B cell (primary cell): ENCODE measurements around the gene SFSWAP. TPM values are rescaled to one million over a fixed set of nuclear protein-coding genes. Genes with fewer than 3 reads are reported as not detected.
A peak's percentile ranks its signal among the peaks of the same experiment; 100 is the strongest.

Experiments used
- ATAC-seq: fragments of 200-7000 bp; cut with Tn5 transposase; one replicate; pipeline ENCODE4 v1.10.0; 2021; ENCODE audit warnings: low read depth, mild to moderate bottlenecking, moderate number of reproducible peaks, moderate library complexity
- CTCF ChIA-PET: fragments of 350-600 bp; sonication (Branson Sonifier 250); formaldehyde crosslinking; loops from one replicate; lab custom pipeline; 2021; ENCODE audit warnings: antibody characterized with exemption, inconsistent platforms; lab: Charles Lee
- POLR2A ChIA-PET: fragments of 350-600 bp; sonication (Branson Sonifier 250); formaldehyde crosslinking; loops from one replicate; lab custom pipeline; 2021; ENCODE audit warnings: antibody characterized with exemption; lab: Charles Lee
- DNase-seq: peaks from one replicate; pipeline ENCODE4 v3.0.0; 2013
- H2AFZ ChIP-seq: 2 replicates; pipeline ENCODE4 v1.6.1; 2012; ENCODE audit warnings: mild to moderate bottlenecking, low read depth, low read length; ENCODE audit not compliant: insufficient read depth, poor library complexity, severe bottlenecking
- H3K27ac ChIP-seq, 2 donors: 1 replicate in 1 of 2; 2 replicates in 1 of 2; pipeline ENCODE4 v1.5.1; 2012 to 2013; ENCODE audit warnings: low read length in 2 of 2, mild to moderate bottlenecking in 2 of 2, moderate library complexity in 1 of 2
- H3K27me3 ChIP-seq, 4 experiments: fragments of 200-600 bp in 1 of 4; sonication (generic) in 1 of 4; replicated peaks in 1 of 4; 1 replicate in 2 of 4; 2 replicates in 2 of 4; pipeline versions ENCODE4 v1.6.1 to v1.7.0; 2013 to 2016; ENCODE audit warnings: low read length in 3 of 4, mild to moderate bottlenecking in 2 of 4, mixed read lengths in 1 of 4, moderate library complexity in 1 of 4; ENCODE audit not compliant: insufficient read depth in 4 of 4, control insufficient read depth in 3 of 4; ENCODE audit errors: control extremely low read depth in 1 of 4
- H3K36me3 ChIP-seq, 2 experiments: replicated peaks in 1 of 2; 1 replicate in 1 of 2; 2 replicates in 1 of 2; pipeline versions ENCODE4 v1.6.1 to v1.7.1; 2013; ENCODE audit warnings: low read length in 1 of 2; ENCODE audit not compliant: insufficient read depth in 2 of 2, control insufficient read depth in 1 of 2; ENCODE audit errors: control extremely low read depth in 1 of 2, extremely low read depth in 1 of 2
- H3K4me1 ChIP-seq, 2 donors: fragments of 200-600 bp in 1 of 2; sonication (generic) in 1 of 2; 1 replicate in 1 of 2; 2 replicates in 1 of 2; pipeline versions ENCODE4 v1.5.1 to v1.6.1; 2013 to 2017; ENCODE audit warnings: low read length in 2 of 2; ENCODE audit not compliant: control insufficient read depth in 2 of 2, insufficient read depth in 2 of 2
- H3K4me2 ChIP-seq: replicated peaks from 2 replicates; pipeline ENCODE3; 2012; ENCODE audit warnings: mild to moderate bottlenecking, low read depth, low read length; ENCODE audit not compliant: poor library complexity, severe bottlenecking
- H3K4me3 ChIP-seq, 5 experiments: fragments of 200-600 bp in 1 of 5; sonication (generic) in 1 of 5; 1 replicate in 3 of 5; 2 replicates in 2 of 5; pipeline versions ENCODE4 v1.5.1 to v1.7.0; 2011 to 2016; ENCODE audit warnings: low read length in 4 of 5, mild to moderate bottlenecking in 4 of 5, low read depth in 2 of 5, control low read depth in 1 of 5, moderate library complexity in 1 of 5; ENCODE audit not compliant: insufficient read depth in 1 of 5; ENCODE audit errors: control extremely low read depth in 1 of 5, extremely low read depth in 1 of 5
- H3K79me2 ChIP-seq: fragments of 200-600 bp; sonication (generic); one replicate; pipeline ENCODE4 v1.6.0; 2016; ENCODE audit warnings: low read length; ENCODE audit not compliant: control insufficient read depth, insufficient read depth
- H3K9ac ChIP-seq: fragments of 200-600 bp; sonication (generic); 2 replicates; pipeline ENCODE4 v1.6.1; 2017; ENCODE audit warnings: mild to moderate bottlenecking, low read length, moderate library complexity
- H3K9me3 ChIP-seq, 3 donors: one replicate each; pipeline versions ENCODE4 v1.6.1 to v1.7.1; 2013; ENCODE audit warnings: low read length in 2 of 3; ENCODE audit not compliant: control insufficient read depth in 2 of 3, insufficient read depth in 1 of 3; ENCODE audit errors: control extremely low read depth in 1 of 3
- H4K20me1 ChIP-seq: 2 replicates; pipeline ENCODE4 v1.6.0; 2012; ENCODE audit warnings: mild to moderate bottlenecking, low read length; ENCODE audit not compliant: insufficient read depth, control insufficient read depth, poor library complexity, severe bottlenecking
- H3K27ac Mint-ChIP-seq: one replicate; pipeline ENCODE4 v1.8.0; 2021; ENCODE audit warnings: mixed read lengths
- H3K27me3 Mint-ChIP-seq: one replicate; pipeline ENCODE4 v1.8.0; 2021; ENCODE audit warnings: mixed read lengths
- H3K4me1 Mint-ChIP-seq: one replicate; pipeline ENCODE4 v1.8.0; 2021; ENCODE audit warnings: mixed read lengths
- H3K4me3 Mint-ChIP-seq: one replicate; pipeline ENCODE4 v1.8.0; 2021; ENCODE audit warnings: mixed read lengths
- H3K9me3 Mint-ChIP-seq: one replicate; pipeline ENCODE4 v1.8.0; 2022; ENCODE audit warnings: mixed read lengths; ENCODE audit not compliant: insufficient read depth
- EZH2 ChIP-seq: IDR thresholded peaks from 2 replicates; pipeline ENCODE4 v1.6.1; 2012; ENCODE audit warnings: borderline replicate concordance, low read depth, mild to moderate bottlenecking, moderate library complexity, low read length; ENCODE audit not compliant: insufficient read depth, poor library complexity, severe bottlenecking
- WGBS: methylation state at CpG from one replicate; pipeline ENCODE4 v1.1.5; 2013; ENCODE audit warnings: missing lambda C conversion rate; ENCODE audit not compliant: insufficient coverage; 5-methylcytosine and 5-hydroxymethylcytosine counted together
- intact Hi-C: fragments of 100-400 bp; cut with micrococcal nuclease; formaldehyde crosslinking; loops from one replicate; pipeline ENCODE4 v1.10.0; 2022
- polyA plus RNA-seq: library from polyadenylated mRNA; depleted of rRNA; stranded (reverse); fragments of >200 nt; gene quantifications from 2 replicates; pipeline ENCODE4 v1.2.3, GENCODE V29; 2012
- total RNA-seq, 2 donors: library from RNA; stranded (reverse); fragments of 120-200 nt in 1 of 2; gene quantifications; 1 replicate in 1 of 2; 2 replicates in 1 of 2; pipeline versions ENCODE4 v1.2.3 to v1.2.4, GENCODE V29; 2013 to 2022
- TF ChIP-seq, protein P1 (sequence below): fragments of 200-600 bp; IDR thresholded peaks from one replicate; pipeline ENCODE4 v1.8.0; 2022; ENCODE audit warnings: antibody characterized with exemption, mild to moderate bottlenecking

Gene SFSWAP
- total and polyA plus RNA-seq, 2 donors (not counting 1 experiment from before 2014, with no cell fraction given): 69.3 to 122 TPM

GRCh38 chr12:131787143-131787660 lies 76.3 kb downstream of the SFSWAP start:
- Mint-ChIP-seq H3K9me3 (no peaks in the 10 kb centered on the region), H3K27ac (no peak overlapping the region), H3K27me3 (no peaks in the 10 kb centered on the region), H3K4me3 (no peak overlapping the region), H3K4me1 (peaks cover 9% of the 10 kb centered on the region)
- CTCF ChIA-PET: interaction anchor here (1.6 kb wide), 1 partner anchor 32 kb away, joined by 3 read pairs; no protein-coding TSS in a partner anchor
- no peak overlapping the region for H3K9ac ChIP-seq
- H4K20me1 ChIP-seq: no peaks in the 10 kb centered on the region
- no peak overlapping the region for H3K4me3 ChIP-seq
- ATAC-seq (no peak), DNase-seq (no peak)
- H3K36me3 ChIP-seq: peaks cover 0 to 67% of the 10 kb centered on the region in 2 experiments
- TF ChIP-seq, protein P1, sequence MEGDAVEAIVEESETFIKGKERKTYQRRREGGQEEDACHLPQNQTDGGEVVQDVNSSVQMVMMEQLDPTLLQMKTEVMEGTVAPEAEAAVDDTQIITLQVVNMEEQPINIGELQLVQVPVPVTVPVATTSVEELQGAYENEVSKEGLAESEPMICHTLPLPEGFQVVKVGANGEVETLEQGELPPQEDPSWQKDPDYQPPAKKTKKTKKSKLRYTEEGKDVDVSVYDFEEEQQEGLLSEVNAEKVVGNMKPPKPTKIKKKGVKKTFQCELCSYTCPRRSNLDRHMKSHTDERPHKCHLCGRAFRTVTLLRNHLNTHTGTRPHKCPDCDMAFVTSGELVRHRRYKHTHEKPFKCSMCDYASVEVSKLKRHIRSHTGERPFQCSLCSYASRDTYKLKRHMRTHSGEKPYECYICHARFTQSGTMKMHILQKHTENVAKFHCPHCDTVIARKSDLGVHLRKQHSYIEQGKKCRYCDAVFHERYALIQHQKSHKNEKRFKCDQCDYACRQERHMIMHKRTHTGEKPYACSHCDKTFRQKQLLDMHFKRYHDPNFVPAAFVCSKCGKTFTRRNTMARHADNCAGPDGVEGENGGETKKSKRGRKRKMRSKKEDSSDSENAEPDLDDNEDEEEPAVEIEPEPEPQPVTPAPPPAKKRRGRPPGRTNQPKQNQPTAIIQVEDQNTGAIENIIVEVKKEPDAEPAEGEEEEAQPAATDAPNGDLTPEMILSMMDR: no peak
- TF ChIP-seq EZH2: no peak
- H3K79me2 ChIP-seq: peaks cover 7% of the 10 kb centered on the region
- H3K27me3 ChIP-seq: no peaks in the 10 kb centered on the region
- H3K27ac ChIP-seq: no peak overlapping the region
- H3K9me3 ChIP-seq: no peaks in the 10 kb centered on the region
- no peak overlapping the region for H3K4me2 ChIP-seq
- WGBS: 97% methylated on average over 16 of the region's 17 CpGs
- POLR2A ChIA-PET: interaction anchor here (1.0 kb wide), 1 partner anchor 21 kb away, joined by 3 read pairs; no protein-coding TSS in a partner anchor
- peaks cover 9 to 15% of the 10 kb centered on the region in 2 donors for H3K4me1 ChIP-seq
- intact Hi-C loops: no loop called here
- H2AFZ ChIP-seq: no peak overlapping the region

- H3K27me3 ChIP-seq: no peaks in the 10 kb centered on the region
- H3K9ac ChIP-seq: no peak overlapping the region
- WGBS: 97% methylated on average over 7 of the region's 11 CpGs
- ChIA-PET POLR2A (no interaction called here), CTCF (interaction anchor here (1.0 kb wide), 1 partner anchor 33 kb away, joined by 5 read pairs; no protein-coding TSS in a partner anchor)
- Mint-ChIP-seq H3K27me3 (no peaks in the 10 kb centered on the region), H3K27ac (peak overlapping the region; percentile 4), H3K4me3 (no peak overlapping the region), H3K4me1 (peaks cover 8% of the 10 kb centered on the region), H3K9me3 (no peaks in the 10 kb centered on the region)
- intact Hi-C loops: no loop called here
- peaks cover 9 to 11% of the 10 kb centered on the region in 2 donors for H3K4me1 ChIP-seq
- H3K36me3 ChIP-seq: peaks cover 0 to 67% of the 10 kb centered on the region in 2 experiments
- TF ChIP-seq, protein P1: no peak
- no peak for TF ChIP-seq EZH2
- no peak overlapping the region for H3K4me2 ChIP-seq
- no peak overlapping the region for H2AFZ ChIP-seq
- no peak overlapping the region for H3K4me3 ChIP-seq
- ATAC-seq (no peak), DNase-seq (no peak)
- H3K79me2 ChIP-seq: peaks cover 6% of the 10 kb centered on the region
- H3K9me3 ChIP-seq: no peaks in the 10 kb centered on the region
- no peaks in the 10 kb centered on the region for H4K20me1 ChIP-seq
- no peak overlapping the region for H3K27ac ChIP-seq
Observed at GRCh38 chr12:131788070-131788469, 77.2 kb downstream of the SFSWAP start.
